Inferior parietal cortex (tissue), 1 donor: Measurements from ENCODE around the gene ZNF341.
"Not testable (repeated sequence)": the region's sequence is repeated elsewhere in the genome, so short reads cannot be mapped to it uniquely, and the experiment has no call there.

ENCODE experiments used
- DNase-seq: peaks from one replicate; pipeline ENCODE4 v3.0.0-alpha.2; 2016; ENCODE audit errors: extremely low spot score

ZNF341 gene

DNA sequence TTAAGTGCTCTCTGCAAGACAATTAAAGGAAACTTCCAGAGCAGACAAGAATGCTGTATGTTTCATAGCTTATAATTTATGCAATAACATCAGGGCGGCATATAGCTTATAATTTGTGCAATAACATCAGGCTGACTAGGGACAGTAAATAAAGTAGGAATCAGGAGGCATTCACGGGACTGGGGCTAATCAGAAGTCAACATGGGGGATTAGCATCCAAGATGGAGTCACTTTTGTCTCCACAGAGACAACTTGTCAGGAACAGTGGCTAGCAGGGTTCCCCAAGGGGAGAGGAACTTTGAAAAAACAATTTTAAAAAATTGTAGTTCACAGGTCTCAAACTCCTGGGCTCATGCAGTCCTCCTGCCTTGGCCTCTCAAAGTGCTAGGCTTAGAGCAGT, 3.3 kb upstream of the ZNF341 start:
- no peak for DNase-seq

DNA sequence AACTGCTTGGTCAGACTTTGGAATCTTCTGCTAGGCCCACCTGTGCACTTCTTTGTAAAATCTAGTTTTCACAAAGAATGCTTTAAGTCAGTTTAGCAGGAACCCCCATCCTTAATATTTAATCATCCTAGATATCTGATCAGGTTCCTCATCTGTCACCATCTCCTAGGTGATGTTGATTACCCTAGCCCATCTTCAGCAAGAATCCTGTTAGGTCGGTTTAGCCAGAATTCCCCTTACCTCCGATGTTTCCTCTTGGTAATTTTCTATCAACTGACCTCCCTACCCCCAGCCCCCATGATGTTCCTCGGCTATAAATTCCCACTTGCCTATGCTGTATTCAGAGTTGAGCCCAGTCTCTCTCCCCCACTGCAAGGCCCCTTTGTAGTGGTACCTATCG, 2.7 kb upstream of the ZNF341 start:
- DNase-seq: no peak

DNA sequence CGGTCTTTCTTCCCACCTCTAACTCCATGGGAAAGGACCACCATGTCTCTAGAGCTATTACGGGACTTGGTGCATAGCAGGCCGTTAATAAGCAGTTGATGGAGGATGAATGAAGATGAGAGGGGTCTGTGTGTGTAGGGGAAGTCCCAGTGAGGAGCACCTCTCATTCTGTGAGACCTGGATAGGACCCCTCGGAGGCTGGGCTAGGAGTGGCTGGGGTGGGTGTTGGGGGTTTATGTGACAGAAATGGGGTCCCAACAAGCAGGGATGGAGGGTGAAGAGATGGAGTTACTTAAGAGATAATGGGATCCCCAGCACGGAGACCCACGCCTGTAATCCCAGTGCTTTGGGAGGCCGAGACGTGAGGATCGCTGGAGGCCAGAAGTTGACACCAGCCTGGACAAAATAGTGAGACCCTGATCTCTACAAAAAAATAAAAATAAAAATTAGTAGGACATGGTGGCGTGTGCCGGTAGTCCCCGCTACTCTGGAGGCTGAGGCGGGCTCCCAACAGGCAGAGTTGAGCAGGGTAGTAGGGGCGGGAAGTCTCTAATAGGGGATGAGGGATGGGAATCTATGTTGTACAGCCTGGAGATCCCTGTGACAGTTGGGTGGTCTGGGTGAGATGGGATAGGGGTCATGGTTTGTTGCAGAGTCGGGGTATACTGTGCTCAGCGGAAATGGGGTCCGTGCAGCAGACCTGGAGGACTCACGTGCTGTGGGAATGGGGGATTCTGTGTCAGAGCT, 677 bp upstream of the ZNF341 start:
- DNase-seq: no peak

DNA sequence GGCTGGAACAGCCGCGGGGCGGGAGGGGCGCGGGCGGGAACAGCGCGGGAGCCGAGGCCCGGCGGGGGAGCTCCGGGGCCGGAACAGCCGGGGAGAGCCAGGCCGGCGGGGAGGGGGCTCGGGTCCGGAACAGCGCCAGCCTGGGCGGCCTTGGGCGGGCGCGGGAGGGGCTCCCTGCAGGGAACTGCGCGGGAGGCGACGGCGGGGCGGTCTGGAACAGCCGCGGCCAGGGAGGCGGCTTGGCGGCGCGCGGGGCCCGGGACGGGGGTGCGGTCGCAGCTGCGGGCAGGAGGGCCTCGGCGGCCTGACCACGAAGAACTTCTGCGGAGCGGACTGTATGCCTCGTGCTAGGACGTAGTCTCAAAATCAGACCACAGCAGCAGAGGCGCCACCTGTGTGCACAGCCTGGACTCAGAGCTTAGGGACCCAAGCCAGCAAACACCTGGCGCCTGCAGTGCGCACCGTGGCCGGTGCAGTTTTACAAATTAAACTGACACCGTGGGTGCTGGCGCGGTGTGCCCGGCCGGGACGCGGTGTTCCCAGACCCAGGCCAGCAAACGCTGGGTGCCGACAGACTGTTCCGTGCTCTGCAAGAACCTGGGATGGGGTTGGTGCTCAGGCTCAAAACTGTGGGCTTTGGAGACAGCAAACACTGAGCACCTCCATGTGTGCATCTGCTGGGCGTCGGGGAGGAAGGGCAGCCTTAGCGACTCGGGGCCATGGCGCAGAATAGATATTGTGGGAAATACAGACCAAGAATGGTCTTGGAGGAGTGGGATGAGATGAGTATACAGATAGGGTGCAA, 572 bp downstream of the ZNF341 start:
- DNase-seq: peak; percentile 76

DNA sequence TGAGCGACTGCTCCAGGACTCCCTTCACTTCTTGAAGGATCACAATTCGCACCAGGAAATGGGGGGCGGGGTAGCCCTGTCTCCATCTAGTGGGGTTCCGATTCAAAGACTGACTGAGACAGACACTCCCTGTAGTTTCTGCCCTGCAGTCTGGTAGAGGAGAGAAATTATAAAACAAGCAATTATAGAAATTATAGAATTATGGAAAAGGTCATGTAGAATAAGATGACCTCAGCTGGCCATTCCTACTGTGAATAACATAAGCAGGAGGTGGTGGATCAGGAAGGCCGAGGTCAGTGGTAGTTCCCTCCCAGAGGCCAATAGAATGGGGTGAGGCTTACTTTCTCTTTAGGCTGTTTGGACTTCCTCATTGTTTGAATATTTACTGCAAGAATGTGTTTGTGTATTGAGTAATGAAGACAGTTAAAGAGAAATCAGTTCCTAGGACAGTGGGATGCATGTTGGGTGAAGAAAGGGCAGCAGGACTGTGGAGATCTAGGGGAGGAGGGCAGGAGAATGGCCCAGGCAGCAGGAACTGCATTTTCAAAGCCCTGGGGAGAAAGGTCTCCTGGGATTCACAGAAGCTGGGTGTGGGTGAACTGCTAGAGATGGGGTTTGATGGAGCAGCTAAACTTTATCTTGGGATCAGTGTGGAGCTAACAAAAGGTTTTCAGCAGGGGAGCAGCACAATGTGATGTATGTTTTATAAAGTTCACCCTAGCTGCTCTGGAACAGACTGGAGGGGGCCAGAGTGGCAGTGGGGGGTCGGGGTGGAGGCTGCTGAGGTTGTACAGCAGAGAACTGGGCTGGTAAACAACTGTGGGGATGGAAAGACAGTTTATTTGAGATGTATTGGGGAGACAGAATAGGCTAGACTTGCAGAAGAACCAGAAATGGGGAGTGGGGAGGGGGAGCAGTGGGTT, 2.1 kb downstream of the ZNF341 start:
- no peak for DNase-seq

DNA sequence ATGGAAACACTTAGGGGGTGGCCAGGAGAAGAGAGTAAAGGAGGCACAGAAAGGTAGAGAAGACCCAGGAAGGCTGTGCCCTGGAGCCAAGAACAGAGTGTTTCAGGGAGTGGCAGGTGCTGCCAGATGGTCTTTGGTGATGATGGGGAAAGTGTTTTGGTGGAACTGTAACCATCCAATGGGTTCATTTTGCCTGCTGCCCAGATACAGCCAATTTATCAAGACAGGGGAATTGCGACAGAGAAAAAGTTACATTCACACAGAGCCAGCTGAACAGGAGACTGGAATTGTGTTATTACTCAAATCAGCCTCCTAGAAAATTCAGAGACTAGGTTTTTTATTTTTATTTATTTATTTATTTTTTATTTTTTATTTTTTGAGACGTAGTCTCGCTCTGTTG, 5.2 kb downstream of the ZNF341 start:
- DNase-seq: no peak

DNA sequence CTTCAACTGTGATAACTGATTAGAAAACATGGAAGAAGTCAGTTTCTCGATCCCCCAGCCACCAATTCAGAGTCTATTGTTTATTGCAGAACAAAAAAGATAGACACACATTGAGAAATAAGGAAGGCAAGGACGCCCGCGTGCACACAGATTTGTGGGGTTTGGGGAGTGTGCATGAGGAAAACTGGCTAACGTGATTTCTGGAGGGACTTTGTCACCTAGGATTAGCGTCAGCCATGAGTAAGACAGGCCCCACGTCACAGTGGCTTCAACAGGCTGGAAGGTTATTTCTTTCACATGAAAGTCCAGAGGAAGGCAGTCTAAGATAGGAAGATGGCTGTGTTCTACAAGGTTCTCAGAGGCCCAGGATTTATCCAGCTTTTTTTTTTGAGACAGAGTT, 7.7 kb downstream of the ZNF341 start:
- DNase-seq: no peak

DNA sequence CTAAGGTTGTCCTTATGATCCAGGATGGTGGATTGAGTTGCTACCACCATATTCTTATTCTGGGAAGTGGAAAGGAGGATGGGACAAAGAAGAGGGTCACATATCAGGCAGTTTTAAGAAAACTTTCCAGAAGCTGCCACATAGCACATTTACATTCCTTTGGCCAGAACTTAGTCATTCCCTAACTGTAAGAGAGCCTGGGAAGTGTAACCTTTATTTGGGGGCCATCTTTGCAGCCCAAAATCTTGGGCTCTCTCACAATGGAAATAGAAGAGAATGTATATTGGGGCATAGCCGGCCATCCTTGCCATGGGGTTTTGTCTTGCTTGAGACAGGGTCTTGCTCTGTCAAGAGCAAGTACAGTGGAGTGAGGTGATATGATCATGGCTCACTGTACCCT, 8.4 kb downstream of the ZNF341 start:
- no peak for DNase-seq

DNA sequence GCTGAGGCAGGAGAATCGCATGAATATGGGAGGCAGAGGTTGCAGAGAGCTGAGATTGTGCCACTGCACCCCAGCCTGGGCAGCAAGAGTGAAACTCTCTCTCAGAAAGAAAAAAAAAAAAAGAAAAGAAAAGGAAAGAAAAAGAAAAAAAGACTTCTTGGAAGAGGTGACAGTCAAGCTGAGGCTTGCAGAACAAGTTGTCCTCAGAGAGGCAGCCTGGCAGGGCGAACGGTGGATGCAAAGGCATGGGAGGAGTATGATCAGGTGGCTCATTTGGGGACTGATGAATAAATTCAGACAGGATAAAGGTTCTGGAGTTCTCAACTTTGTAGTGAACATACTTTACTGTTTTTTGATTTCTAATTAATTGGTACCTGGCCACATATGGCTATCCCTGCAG, 12.4 kb downstream of the ZNF341 start:
- DNase-seq: no peak

DNA sequence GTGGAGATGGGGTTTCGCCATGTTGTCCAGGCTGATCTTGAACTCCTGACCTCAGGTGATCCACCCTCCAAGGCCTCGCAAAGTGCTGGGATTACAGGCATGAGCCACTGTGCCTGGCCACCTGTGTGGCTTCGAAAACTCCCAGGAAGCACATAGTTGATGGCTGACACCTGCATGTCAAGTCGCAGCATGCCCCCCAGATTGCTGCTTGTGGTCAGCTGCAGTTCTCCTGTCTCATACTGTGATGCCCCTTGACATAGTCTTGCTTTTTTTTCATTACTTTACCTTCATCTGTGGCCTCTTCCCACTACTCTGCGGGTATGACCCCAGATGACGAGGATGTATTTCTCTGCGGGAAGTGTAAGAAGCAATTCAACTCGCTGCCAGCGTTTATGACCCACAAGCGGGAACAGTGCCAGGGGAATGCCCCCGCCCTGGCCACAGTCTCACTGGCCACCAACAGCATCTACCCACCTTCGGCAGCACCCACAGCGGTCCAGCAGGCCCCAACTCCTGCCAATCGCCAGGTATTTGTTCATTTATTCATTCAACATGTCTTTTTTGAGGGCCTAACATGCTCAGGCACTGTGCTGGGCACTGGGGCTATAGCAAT, 13.1 kb downstream of the ZNF341 start:
- no peak for DNase-seq

DNA sequence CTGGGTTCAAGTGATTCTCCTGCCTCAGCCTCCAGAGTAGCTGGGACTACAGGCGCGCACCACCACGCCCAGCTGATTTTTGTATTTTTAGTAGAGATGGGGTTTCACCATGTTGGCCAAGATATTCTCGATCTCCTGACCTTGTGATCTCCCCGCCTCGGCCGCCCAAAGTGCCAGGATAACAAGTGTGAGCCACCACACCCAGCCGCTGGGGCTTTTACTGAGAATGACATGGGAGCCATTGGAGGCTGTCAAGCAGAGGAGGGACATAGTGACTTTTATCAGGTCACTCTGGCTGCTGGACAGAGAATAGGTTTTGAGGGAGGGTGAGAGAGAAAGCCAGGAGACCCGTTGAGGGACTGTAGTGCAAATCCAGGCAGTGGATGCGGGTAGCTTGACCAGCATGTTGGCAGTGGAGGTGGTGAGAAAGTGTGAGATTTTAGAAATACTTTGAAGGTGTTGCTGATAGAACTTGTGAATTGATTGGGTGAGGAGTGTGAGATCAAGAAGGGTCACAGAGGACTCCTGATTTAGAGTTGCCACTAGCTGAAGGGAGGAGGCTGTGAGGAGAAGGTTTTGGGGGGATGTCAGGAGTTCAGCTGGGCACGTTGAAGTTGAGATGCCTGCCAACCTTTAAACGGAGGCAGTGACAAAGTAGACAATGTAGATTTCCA, 14.7 kb downstream of the ZNF341 start:
- no peak for DNase-seq

DNA sequence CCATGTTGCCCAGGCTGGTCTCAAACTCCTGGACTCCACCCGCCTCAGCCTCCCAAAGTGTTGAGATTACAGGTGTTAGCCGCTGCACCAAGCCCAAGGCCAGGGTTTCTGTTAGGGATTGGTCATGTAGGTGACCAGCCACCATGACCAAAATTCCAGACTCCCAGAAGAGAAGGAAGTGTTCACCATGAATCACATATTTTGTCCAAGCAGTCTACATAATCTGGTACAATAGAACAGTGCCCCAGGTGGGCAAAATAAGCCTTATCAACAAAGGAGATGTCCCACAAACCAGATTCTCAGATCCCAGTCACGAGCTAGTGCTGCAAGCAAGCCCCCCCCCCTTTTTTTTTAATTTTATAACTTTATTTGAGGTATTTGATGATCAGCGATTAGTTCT, 20.0 kb downstream of the ZNF341 start:
- DNase-seq: no peak

DNA sequence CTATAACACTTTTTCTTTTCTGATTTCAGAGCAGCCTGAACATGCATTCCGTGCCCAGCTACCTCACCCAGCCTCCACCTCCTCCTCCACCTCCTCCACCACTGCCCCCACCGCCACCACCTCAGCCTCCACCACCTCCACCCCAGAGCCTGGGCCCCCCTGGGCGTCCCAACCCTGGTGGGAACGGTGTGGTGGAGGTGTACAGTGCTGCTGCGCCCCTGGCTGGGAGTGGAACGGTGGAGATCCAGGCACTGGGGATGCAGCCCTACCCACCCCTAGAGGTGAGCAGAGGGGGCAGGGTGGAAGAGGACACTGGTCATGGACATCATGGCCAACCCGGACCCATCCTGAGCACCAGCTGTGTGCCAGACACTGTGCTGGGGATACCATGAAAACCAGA, 21.3 kb downstream of the ZNF341 start:
- no peak for DNase-seq

DNA sequence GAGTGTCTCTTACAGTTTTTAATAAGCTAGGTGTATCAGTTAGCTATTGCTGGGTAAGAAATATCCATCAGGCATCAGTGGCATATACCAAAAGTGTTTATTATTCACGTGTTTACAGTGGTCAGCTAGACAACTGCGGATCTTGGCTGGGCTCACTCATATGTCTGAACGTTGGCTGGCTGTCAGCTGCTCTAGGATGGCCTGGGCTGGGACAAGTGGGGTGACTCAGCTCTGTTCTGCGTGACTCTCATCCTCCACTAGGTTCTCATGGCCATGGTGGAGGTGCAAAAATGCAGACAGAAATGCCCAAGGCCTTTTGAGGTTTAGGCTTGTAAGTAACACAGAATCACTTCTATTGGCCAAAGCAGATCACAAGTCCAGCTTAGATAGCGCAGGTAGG, 22.0 kb downstream of the ZNF341 start:
- DNase-seq: no peak

DNA sequence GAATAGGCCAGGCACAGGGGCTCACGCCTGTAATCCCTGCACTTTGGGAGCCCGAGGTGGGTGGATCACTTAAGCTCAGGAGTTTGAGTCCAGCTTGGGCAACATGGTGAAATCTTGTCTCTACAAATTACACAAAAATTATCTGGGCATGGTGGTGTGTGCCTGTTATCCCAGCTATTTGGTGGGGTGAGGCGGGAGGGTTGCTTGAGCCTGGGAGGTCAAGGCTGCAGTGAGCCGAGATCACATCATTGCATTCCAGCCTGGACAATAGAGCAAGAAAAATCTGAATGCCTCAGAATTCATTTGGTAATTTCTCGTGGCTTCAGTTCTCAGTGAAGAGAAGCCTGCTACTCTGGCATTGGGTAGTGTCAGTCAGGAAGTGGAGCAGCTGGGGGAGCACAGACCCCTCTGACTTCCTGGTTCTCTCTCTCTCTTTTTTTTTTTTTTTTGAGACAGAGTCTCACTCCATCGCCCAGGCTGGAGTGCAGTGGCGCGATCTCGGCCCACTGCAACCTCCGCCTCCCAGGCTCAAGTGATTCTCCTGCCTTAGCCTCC, 24.2 kb downstream of the ZNF341 start:
- DNase-seq: not testable (repeated sequence)

DNA sequence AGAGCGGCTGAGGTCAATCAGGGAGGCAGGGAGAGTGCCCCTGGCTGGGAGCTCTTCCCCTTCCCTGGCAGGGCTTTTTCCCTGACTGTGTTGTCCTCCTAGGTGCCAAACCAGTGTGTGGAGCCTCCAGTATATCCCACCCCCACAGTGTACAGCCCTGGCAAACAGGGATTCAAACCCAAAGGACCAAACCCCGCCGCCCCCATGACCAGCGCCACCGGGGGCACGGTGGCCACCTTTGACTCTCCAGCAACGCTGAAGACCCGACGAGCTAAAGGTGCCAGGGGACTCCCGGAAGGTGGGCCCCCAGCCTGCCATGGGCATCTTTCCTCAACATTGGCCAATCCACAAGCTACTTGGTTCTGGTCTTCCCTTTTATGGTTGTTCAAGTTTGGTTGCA, 25.2 kb downstream of the ZNF341 start:
- no peak for DNase-seq

DNA sequence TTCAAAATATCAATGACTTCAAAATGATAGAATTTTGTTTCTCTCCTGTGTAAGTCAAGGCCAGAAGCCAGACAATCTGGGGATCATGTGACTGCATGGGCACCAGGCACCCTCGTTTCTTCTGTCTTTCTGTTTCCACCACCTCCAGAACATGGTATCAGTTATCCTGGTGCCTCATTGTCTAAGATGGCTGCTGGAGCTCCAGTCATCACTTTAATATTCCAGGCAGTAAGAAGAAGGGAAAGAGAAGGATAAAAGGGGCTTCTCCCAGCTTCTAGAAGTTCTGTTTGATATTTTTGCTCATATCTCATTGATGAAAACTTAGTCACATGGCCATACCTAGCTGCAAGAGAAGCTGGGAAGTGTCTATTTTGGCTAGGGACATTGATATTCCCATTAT, 25.7 kb downstream of the ZNF341 start:
- no peak for DNase-seq

DNA sequence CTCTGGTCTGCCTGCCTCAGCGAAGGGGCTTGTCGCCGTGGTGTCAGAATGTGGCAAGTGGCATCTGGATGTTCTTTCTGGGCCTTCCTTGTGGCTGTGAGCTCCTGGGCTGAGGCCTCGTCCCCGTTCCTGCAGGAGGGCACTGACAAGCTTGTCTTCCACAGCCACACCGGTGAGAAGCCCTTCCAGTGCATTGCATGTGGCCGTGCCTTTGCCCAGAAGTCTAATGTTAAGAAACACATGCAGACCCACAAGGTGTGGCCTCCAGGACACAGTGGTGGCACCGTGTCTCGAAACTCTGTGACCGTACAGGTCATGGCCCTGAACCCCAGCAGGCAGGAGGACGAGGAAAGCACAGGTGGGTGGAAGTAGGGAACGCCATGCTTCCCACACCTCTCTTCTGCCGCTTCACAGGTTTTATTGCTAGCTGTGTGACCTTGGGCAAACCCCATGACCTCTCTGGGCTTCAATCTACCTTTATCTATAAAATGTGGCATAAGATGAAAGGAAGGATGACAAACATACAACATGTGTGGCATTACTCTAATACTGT, 30.0 kb downstream of the ZNF341 start:
- no peak for DNase-seq

DNA sequence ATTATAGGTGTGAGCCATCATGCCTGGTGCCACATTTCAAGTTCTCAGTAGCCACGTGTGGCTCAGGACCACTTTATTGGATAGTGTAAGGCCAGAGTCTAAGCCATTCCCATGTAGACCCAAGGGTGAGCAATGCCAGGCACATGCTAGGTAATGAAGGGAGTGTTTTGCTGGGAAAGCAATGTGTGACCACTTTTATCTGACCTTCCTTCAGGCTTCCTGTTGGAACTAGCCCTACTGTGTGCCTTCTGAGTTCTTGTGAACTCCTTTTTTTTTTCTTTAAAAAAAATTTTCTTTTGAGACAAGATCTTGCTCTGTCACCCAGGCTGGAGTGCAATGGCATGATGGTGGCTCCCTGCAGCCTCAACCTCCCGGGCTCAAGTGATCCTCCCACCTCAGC, 33.3 kb downstream of the ZNF341 start:
- no peak for DNase-seq

DNA sequence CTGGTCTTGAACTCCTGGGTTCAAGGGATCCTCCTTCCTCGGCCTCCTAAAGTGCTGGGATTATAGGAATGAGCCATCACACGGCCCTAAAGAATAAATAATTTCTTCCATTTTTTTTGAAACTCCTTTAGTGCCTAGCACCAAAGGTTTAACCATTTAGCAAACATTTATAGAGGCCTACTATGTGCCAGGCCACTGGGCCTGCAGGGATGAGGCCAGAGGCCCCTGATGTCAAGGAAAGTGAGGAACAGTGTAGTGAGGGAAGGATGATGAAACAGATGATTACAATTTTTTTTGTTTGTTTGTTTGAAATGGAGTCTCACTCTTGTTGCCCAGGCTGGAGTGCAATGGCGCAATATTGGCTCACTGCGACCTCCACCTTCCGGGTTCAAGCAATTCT, 33.8 kb downstream of the ZNF341 start:
- DNase-seq: no peak

DNA sequence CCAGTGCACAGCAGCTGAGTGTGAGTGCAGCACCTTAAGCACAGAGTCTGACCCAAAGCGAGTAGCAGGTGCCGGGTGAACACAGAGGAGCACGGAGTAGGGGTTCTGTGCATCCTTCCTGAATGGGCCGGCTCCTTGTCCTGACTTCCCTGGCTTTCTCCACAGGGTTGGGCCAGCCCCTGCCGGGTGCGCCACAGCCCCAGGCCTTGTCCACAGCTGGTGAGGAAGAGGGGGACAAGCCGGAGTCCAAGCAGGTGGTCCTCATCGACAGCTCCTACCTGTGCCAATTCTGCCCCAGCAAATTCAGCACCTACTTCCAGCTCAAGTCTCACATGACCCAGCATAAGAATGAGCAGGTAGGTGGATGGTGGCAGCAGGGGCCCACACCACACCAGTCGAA, 34.9 kb downstream of the ZNF341 start:
- no peak for DNase-seq
